H9 (cell line): ENCODE measurements around the gene UQCRC1. TPM values are rescaled to one million over a fixed set of nuclear protein-coding genes. Genes with fewer than 3 reads are reported as not detected.
A peak's percentile ranks its signal among the peaks of the same experiment; 100 is the strongest.

Source experiments
- DNase-seq: peaks from one replicate; pipeline ENCODE4 v3.0.0-alpha.2; 2017
- H2AFZ ChIP-seq: one replicate; pipeline ENCODE4 v1.6.1; 2013; ENCODE audit warnings: mild to moderate bottlenecking, low read length, control low read depth, moderate library complexity
- H2AK5ac ChIP-seq: 2 replicates; pipeline ENCODE4 v1.6.1; 2013; ENCODE audit warnings: low read length, control low read depth, mixed read lengths; ENCODE audit not compliant: insufficient read length
- H2BK120ac ChIP-seq: one replicate; pipeline ENCODE4 v1.6.1; 2013; ENCODE audit warnings: low read depth, mild to moderate bottlenecking, low read length, control low read depth, inconsistent platforms; ENCODE audit not compliant: poor library complexity, severe bottlenecking
- H2BK12ac ChIP-seq: 2 replicates; pipeline ENCODE4 v1.6.1; 2013; ENCODE audit warnings: low read length, control low read depth, mixed read lengths, low read depth; ENCODE audit not compliant: insufficient read length
- H2BK15ac ChIP-seq: 2 replicates; pipeline ENCODE4 v1.6.1; 2013; ENCODE audit warnings: low read depth, low read length, control low read depth
- H2BK20ac ChIP-seq: one replicate; pipeline ENCODE4 v1.6.1; 2013; ENCODE audit warnings: low read depth, mild to moderate bottlenecking, low read length, control low read depth, inconsistent platforms; ENCODE audit not compliant: poor library complexity, severe bottlenecking
- H2BK5ac ChIP-seq: 2 replicates; pipeline ENCODE4 v1.6.1; 2013; ENCODE audit warnings: low read length, control low read depth, mixed read lengths; ENCODE audit not compliant: insufficient read length
- H3K14ac ChIP-seq: 2 replicates; pipeline ENCODE4 v1.6.1; 2013; ENCODE audit warnings: low read length, control low read depth; ENCODE audit not compliant: insufficient read depth
- H3K18ac ChIP-seq: 2 replicates; pipeline ENCODE4 v1.6.1; 2013; ENCODE audit warnings: low read depth, mild to moderate bottlenecking, mixed read lengths, low read length, control low read depth; ENCODE audit not compliant: insufficient read length
- H3K23ac ChIP-seq: 2 replicates; pipeline ENCODE4 v1.6.1; 2013; ENCODE audit warnings: low read length, control low read depth, mixed read lengths, low read depth; ENCODE audit not compliant: insufficient read length
- H3K23me2 ChIP-seq: 2 replicates; pipeline ENCODE4 v1.6.1; 2013; ENCODE audit warnings: low read depth, mild to moderate bottlenecking, mixed read lengths, low read length, control low read depth; ENCODE audit not compliant: insufficient read length, poor library complexity, severe bottlenecking
- H3K27ac ChIP-seq: 2 replicates; pipeline ENCODE4 v1.5.1; 2013; ENCODE audit warnings: low read length, control low read depth, mixed read lengths, low read depth; ENCODE audit not compliant: insufficient read length
- H3K27me3 ChIP-seq: 2 replicates; pipeline ENCODE4 v1.6.1; 2013; ENCODE audit warnings: low read length, control low read depth, inconsistent platforms; ENCODE audit not compliant: insufficient read depth
- H3K4ac ChIP-seq: 2 replicates; pipeline ENCODE4 v1.6.1; 2013; ENCODE audit warnings: low read depth, mild to moderate bottlenecking, control low read depth, inconsistent platforms, low read length, moderate library complexity
- H3K4me1 ChIP-seq: 2 replicates; pipeline ENCODE4 v1.6.1; 2013; ENCODE audit warnings: low read length, control low read depth, inconsistent platforms; ENCODE audit not compliant: insufficient read depth
- H3K4me2 ChIP-seq: 2 replicates; pipeline ENCODE4 v1.6.1; 2013; ENCODE audit warnings: low read length, control low read depth, mixed read lengths; ENCODE audit not compliant: insufficient read length, insufficient read depth
- H3K56ac ChIP-seq: 2 replicates; pipeline ENCODE4 v1.6.1; 2013; ENCODE audit warnings: low read depth, mild to moderate bottlenecking, mixed read lengths, low read length, control low read depth; ENCODE audit not compliant: insufficient read length
- H3K79me1 ChIP-seq: 2 replicates; pipeline ENCODE4 v1.6.1; 2013; ENCODE audit warnings: low read depth, mild to moderate bottlenecking, moderate library complexity, low read length, control low read depth, inconsistent platforms; ENCODE audit not compliant: insufficient read depth, poor library complexity, severe bottlenecking
- H3K79me2 ChIP-seq: 2 replicates; pipeline ENCODE4 v1.6.1; 2013; ENCODE audit warnings: low read length, control low read depth, inconsistent platforms; ENCODE audit not compliant: insufficient read depth
- H3K9ac ChIP-seq: 2 replicates; pipeline ENCODE4 v1.6.1; 2013; ENCODE audit warnings: low read length, control low read depth, mixed read lengths; ENCODE audit not compliant: insufficient read length; ENCODE audit errors: extremely low read depth
- H3K9me3 ChIP-seq: one replicate; pipeline ENCODE4 v1.6.1; 2013; ENCODE audit warnings: low read depth, low read length, inconsistent platforms; ENCODE audit not compliant: control insufficient read depth
- H3T11ph ChIP-seq: one replicate; pipeline ENCODE4 v1.6.1; 2013; ENCODE audit warnings: mild to moderate bottlenecking, low read length, control low read depth, inconsistent platforms
- H4K20me1 ChIP-seq: one replicate; pipeline ENCODE4 v1.6.1; 2013; ENCODE audit not compliant: control insufficient read depth, insufficient read length, insufficient read depth
- H4K5ac ChIP-seq: 2 replicates; pipeline ENCODE4 v1.6.1; 2013; ENCODE audit warnings: low read depth, mild to moderate bottlenecking, mixed read lengths, low read length, control low read depth; ENCODE audit not compliant: insufficient read length
- H4K8ac ChIP-seq: replicated peaks from 2 replicates; pipeline ENCODE4 v1.6.1; 2013; ENCODE audit warnings: low read length, control low read depth, mixed read lengths, low read depth; ENCODE audit not compliant: insufficient read length
- H4K91ac ChIP-seq: 2 replicates; pipeline ENCODE4 v1.6.1; 2013; ENCODE audit warnings: low read depth, mild to moderate bottlenecking, moderate library complexity, mixed read lengths, low read length, control low read depth; ENCODE audit not compliant: insufficient read length
- H3K27ac Mint-ChIP-seq, 3 experiments: 2 replicates in 2 of 3; 3 replicates in 1 of 3; pipeline ENCODE4 v1.8.0; 2020 to 2021; ENCODE audit warnings: mixed read lengths in 3 of 3, mild to moderate bottlenecking in 1 of 3, moderate library complexity in 1 of 3
- H3K27me3 Mint-ChIP-seq: 2 replicates; pipeline ENCODE4 v1.8.0; 2021; ENCODE audit warnings: low read depth, mild to moderate bottlenecking, moderate library complexity, mixed read lengths
- H3K36me3 Mint-ChIP-seq, 3 experiments: 2 replicates in 2 of 3; 3 replicates in 1 of 3; pipeline ENCODE4 v1.8.0; 2020 to 2021; ENCODE audit warnings: low read depth in 3 of 3, mixed read lengths in 3 of 3; ENCODE audit not compliant: insufficient read depth in 1 of 3
- H3K4me1 Mint-ChIP-seq, 2 experiments: 2 replicates each; pipeline ENCODE4 v1.8.0; 2020; ENCODE audit warnings: mixed read lengths in 2 of 2
- H3K4me3 Mint-ChIP-seq, 2 experiments: 2 replicates in 1 of 2; 3 replicates in 1 of 2; pipeline ENCODE4 v1.8.0; 2020 to 2021; ENCODE audit warnings: mild to moderate bottlenecking in 2 of 2, mixed read lengths in 2 of 2, moderate library complexity in 1 of 2
- H3K9me3 Mint-ChIP-seq, 2 experiments: 2 replicates in 1 of 2; 3 replicates in 1 of 2; pipeline ENCODE4 v1.8.0; 2020; ENCODE audit warnings: mild to moderate bottlenecking in 2 of 2, mixed read lengths in 2 of 2, moderate library complexity in 1 of 2
- CTCF ChIP-seq: fragments of 200-600 bp; sonication (generic); conservative IDR thresholded peaks from 3 replicates; pipeline ENCODE4 v1.8.0; 2021; ENCODE audit warnings: antibody characterized with exemption, mild to moderate bottlenecking
- WGBS: extraction: QIAGEN DNeasy Blood & Tissue Kit; methylation state at CpG from one replicate; pipeline ENCODE4 v1.1.7; 2013; ENCODE audit warnings: missing lambda C conversion rate, low lambda C conversion rate, mixed read lengths; ENCODE audit not compliant: insufficient read length; ENCODE audit errors: extremely low coverage; 5-methylcytosine and 5-hydroxymethylcytosine counted together
- total RNA-seq: library from RNA; stranded (reverse); gene quantifications from 2 replicates; pipeline ENCODE4 v1.2.1, GENCODE V29; 2021

Gene UQCRC1
- total RNA-seq, 1 experiment from 2014 or later: 285 TPM

- Mint-ChIP-seq H3K27me3 (no peaks in the 10 kb centered on the region), H3K9me3 (no peaks in the 10 kb centered on the region), H3K4me3 (no peak overlapping the region), H3K27ac (0 out of 7 replicates have a peak overlapping the region, but pooled peaks of 1 of the 3 experiments have one; percentile 14), H3K36me3 (peaks cover 0 to 4% (median 0%) of the 10 kb centered on the region in 3 experiments; a peak in 3 of 7 replicates), H3K4me1 (peaks cover 5 to 11% of the 10 kb centered on the region in 2 experiments; a peak in 2 of 4 replicates)
- no peak overlapping the region for H2BK5ac ChIP-seq
- DNase-seq: no peak
- H3K27me3 ChIP-seq: no peaks in the 10 kb centered on the region
- no peak overlapping the region for H2AK5ac ChIP-seq
- H3T11ph ChIP-seq: no peak overlapping the region
- H4K20me1 ChIP-seq: no peaks in the 10 kb centered on the region
- H3K4me1 ChIP-seq: no peaks in the 10 kb centered on the region
- H3K56ac ChIP-seq: no peak overlapping the region
- H2BK120ac ChIP-seq: no peak overlapping the region
- H3K27ac ChIP-seq: no peak overlapping the region
- H3K79me2 ChIP-seq: no peaks in the 10 kb centered on the region
- no peak overlapping the region for H3K4me2 ChIP-seq
- H3K18ac ChIP-seq: no peak overlapping the region
- no peak overlapping the region for H2BK15ac ChIP-seq
- no peaks in the 10 kb centered on the region for H3K79me1 ChIP-seq
- no peak overlapping the region for H4K91ac ChIP-seq
- H4K5ac ChIP-seq: no peak overlapping the region
- no peak overlapping the region for H3K14ac ChIP-seq
- no peaks in the 10 kb centered on the region for H3K23me2 ChIP-seq
- H2BK20ac ChIP-seq: no peak overlapping the region
- H2BK12ac ChIP-seq: no peak overlapping the region
- no peaks in the 10 kb centered on the region for H3K9me3 ChIP-seq
- H3K4ac ChIP-seq: no peak overlapping the region
- TF ChIP-seq CTCF: no peak
- no peak overlapping the region for H2AFZ ChIP-seq
- no peak overlapping the region for H3K9ac ChIP-seq
- no CpG with 5 or more reads among the region's 8 CpGs for WGBS
- H4K8ac ChIP-seq: no peak overlapping the region
- no peak overlapping the region for H3K23ac ChIP-seq
Observed at GRCh38 chr3:48585411-48585810, 24.0 kb downstream of the UQCRC1 start.
